Dermis blood vessel endothelial cell (primary cell): ENCODE measurements around the gene ZBTB17. TPM values are rescaled to one million over a fixed set of nuclear protein-coding genes. Genes with fewer than 3 reads are reported as not detected.
"Not testable (repeated sequence)": the region's sequence is repeated elsewhere in the genome, so short reads cannot be mapped to it uniquely, and the experiment has no call there.

Experiments
- DNase-seq: peaks from one replicate; pipeline ENCODE4 v3.0.0; 2010
- total RNA-seq: library from RNA; depleted of rRNA; stranded (reverse); fragments of >200 nt; gene quantifications from 2 replicates; pipeline ENCODE4 v1.2.3, GENCODE V29; 2014

The ZBTB17 gene
- total RNA-seq: 45.6 and 49.7 TPM in 2 replicates

GRCh38 chr1:15975805-15976680 lies at the start of gene ZBTB17:
TSS of gene ZBTB17 (minus strand) at chr1:15976101. CDS start at chr1:15948495, 27,606 bp downstream.
- peak; percentile 96 for DNase-seq

- no peak for DNase-seq
These were observed 47.3 kb upstream of the ZBTB17 start for GRCh38 chr1:16023050-16023653.

GRCh38 chr1:16022393-16022792 lies 46.5 kb upstream of the ZBTB17 start:
- no peak for DNase-seq

- no peak for DNase-seq
These were observed 45.8 kb upstream of the ZBTB17 start, which contains the start of gene CLCNKA for GRCh38 chr1:16021681-16022080. TSS of gene CLCNKA (plus strand) at chr1:16022036. CDS start at chr1:16022620, 584 bp downstream.

- DNase-seq: not testable (repeated sequence)
These were observed 45.0 kb upstream of the ZBTB17 start for GRCh38 chr1:16020878-16021277.

GRCh38 chr1:16020325-16020724 lies 44.4 kb upstream of the ZBTB17 start:
- DNase-seq: no peak

GRCh38 chr1:16019644-16020277 lies 43.9 kb upstream of the ZBTB17 start:
- DNase-seq: no peak

- DNase-seq: no peak
These were observed 43.1 kb upstream of the ZBTB17 start for GRCh38 chr1:16018749-16019643.

GRCh38 chr1:16018308-16018707 lies 42.4 kb upstream of the ZBTB17 start:
- DNase-seq: no peak

GRCh38 chr1:16017461-16018303 lies 41.8 kb upstream of the ZBTB17 start, which contains the start of gene HSPB7:
TSS of gene HSPB7 (minus strand) at chr1:16018043. CDS start at chr1:16017963, 80 bp downstream.
- no peak for DNase-seq

- no peak for DNase-seq
These were observed 41.2 kb upstream of the ZBTB17 start for GRCh38 chr1:16017076-16017460.

GRCh38 chr1:16015960-16016901 lies 40.3 kb upstream of the ZBTB17 start:
- no peak for DNase-seq

GRCh38 chr1:16015491-16015890 lies 39.6 kb upstream of the ZBTB17 start:
- no peak for DNase-seq

- no peak for DNase-seq
These were observed 38.9 kb upstream of the ZBTB17 start for GRCh38 chr1:16014509-16015482.

GRCh38 chr1:16013908-16014258 lies 38.0 kb upstream of the ZBTB17 start:
- no peak for DNase-seq

- peak; percentile 67 for DNase-seq
These were observed 37.5 kb upstream of the ZBTB17 start for GRCh38 chr1:16013220-16013907.

GRCh38 chr1:16012590-16013219 lies 36.8 kb upstream of the ZBTB17 start:
- DNase-seq: peak; percentile 52
